SKM-1 (cell line): ENCODE data around the gene ING5.

Experiments
- DNase-seq: peaks from one replicate; lab custom pipeline; 2025; ENCODE audit not compliant: unreplicated experiment; lab: John Stamatoyannopoulos, UW

The ING5 gene

GRCh38 chr2:241672243-241673188, 29.3 kb upstream of the ING5 start:
- DNase-seq, result no peak

GRCh38 chr2:241673189-241673663, 28.6 kb upstream of the ING5 start:
- no peak for DNase-seq

GRCh38 chr2:241673797-241674725, 27.8 kb upstream of the ING5 start:
- no peak for DNase-seq

- DNase-seq, result no peak
Observed at GRCh38 chr2:241675885-241676284, 26.0 kb upstream of the ING5 start.

- DNase-seq, result no peak
Observed at GRCh38 chr2:241676665-241677064, 25.2 kb upstream of the ING5 start.

GRCh38 chr2:241677392-241677791, 24.4 kb upstream of the ING5 start:
- DNase-seq, result no peak

GRCh38 chr2:241678307-241678706, 23.5 kb upstream of the ING5 start:
- DNase-seq, result no peak

- no peak for DNase-seq
Observed at GRCh38 chr2:241678784-241679540, 22.9 kb upstream of the ING5 start.

- DNase-seq, result no peak
Observed at GRCh38 chr2:241680044-241680443, 21.8 kb upstream of the ING5 start.

- no peak for DNase-seq
Observed at GRCh38 chr2:241680827-241681599, 20.8 kb upstream of the ING5 start.

GRCh38 chr2:241686324-241686649, 15.6 kb upstream of the ING5 start:
- DNase-seq, result no peak

GRCh38 chr2:241686650-241687425, 15.0 kb upstream of the ING5 start, which contains the start of gene DTYMK:
DTYMK (minus strand) TSS chr2:241686815; CDS start chr2:241686783, 32 bp downstream.
- DNase-seq, result peak; percentile 86

GRCh38 chr2:241689306-241689705, 12.5 kb upstream of the ING5 start:
- no peak for DNase-seq

- no peak for DNase-seq
Observed at GRCh38 chr2:241690202-241690717, 11.6 kb upstream of the ING5 start.

GRCh38 chr2:241692448-241692847, 9.4 kb upstream of the ING5 start:
- DNase-seq, result no peak

GRCh38 chr2:241695651-241696050, 6.2 kb upstream of the ING5 start:
- no peak for DNase-seq

GRCh38 chr2:241701149-241701398, 765 bp upstream of the ING5 start:
- no peak for DNase-seq

- peak; percentile 47 for DNase-seq
Observed at GRCh38 chr2:241702155-241703031, 554 bp downstream of the ING5 start.
